Measurements from ENCODE around the gene KEAP1. TPM values are rescaled to one million over a fixed set of nuclear protein-coding genes. Genes with fewer than 3 reads are reported as not detected.
A peak's percentile ranks its signal among the peaks of the same experiment; 100 is the strongest.

Gene KEAP1
- total and polyA plus RNA-seq, 9 of the 15 experiments (the other 6 are each of a cell fraction or from before 2014, with no cell fraction given), result 2.1 to 95.6 (median 64.3) TPM

- no peak for TF ChIP-seq RAD21 (CRISPR knock-in tag; conservative IDR thresholded peaks at IDR 0.05 in 1 of 2, IDR thresholded peaks at IDR 0.05 in 1 of 2)
- no peak for TF ChIP-seq CC2D1A (IDR thresholded peaks at IDR 0.05)
- peak; percentile 80 for TF ChIP-seq NCOA6 (IDR thresholded peaks at IDR 0.05)
- TF ChIP-seq FOXM1 (IDR thresholded peaks at IDR 0.05; ENCODE audit: low read depth), result 0 out of 2 replicates have a peak, but pooled peaks have one; percentile 21
- 0 out of 2 replicates have a peak, but pooled peaks have one; percentile 66 for TF ChIP-seq FOXM1 (CRISPR knock-in tag; IDR thresholded peaks at IDR 0.05; ENCODE audit: low read depth)
- peak in 1 of 2 experiments; percentile 10; a peak in 1 of 4 replicates for TF ChIP-seq TBL1XR1 (IDR thresholded peaks at IDR 0.05; ENCODE audit: low read length in 2 of 2)
- TF ChIP-seq, protein P1, sequence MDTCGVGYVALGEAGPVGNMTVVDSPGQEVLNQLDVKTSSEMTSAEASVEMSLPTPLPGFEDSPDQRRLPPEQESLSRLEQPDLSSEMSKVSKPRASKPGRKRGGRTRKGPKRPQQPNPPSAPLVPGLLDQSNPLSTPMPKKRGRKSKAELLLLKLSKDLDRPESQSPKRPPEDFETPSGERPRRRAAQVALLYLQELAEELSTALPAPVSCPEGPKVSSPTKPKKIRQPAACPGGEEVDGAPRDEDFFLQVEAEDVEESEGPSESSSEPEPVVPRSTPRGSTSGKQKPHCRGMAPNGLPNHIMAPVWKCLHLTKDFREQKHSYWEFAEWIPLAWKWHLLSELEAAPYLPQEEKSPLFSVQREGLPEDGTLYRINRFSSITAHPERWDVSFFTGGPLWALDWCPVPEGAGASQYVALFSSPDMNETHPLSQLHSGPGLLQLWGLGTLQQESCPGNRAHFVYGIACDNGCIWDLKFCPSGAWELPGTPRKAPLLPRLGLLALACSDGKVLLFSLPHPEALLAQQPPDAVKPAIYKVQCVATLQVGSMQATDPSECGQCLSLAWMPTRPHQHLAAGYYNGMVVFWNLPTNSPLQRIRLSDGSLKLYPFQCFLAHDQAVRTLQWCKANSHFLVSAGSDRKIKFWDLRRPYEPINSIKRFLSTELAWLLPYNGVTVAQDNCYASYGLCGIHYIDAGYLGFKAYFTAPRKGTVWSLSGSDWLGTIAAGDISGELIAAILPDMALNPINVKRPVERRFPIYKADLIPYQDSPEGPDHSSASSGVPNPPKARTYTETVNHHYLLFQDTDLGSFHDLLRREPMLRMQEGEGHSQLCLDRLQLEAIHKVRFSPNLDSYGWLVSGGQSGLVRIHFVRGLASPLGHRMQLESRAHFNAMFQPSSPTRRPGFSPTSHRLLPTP (IDR thresholded peaks at IDR 0.05; ENCODE audit: borderline replicate concordance, extremely low read depth, insufficient read length), result no peak
- peak; percentile 90 for TF ChIP-seq BCOR (IDR thresholded peaks at IDR 0.05)
- TF ChIP-seq GABPB2 (CRISPR knock-in tag; conservative IDR thresholded peaks at IDR 0.05), result no peak
- TF ChIP-seq ZNF175 (CRISPR knock-in tag; IDR thresholded peaks at IDR 0.05; ENCODE audit: low read depth), result 0 out of 2 replicates have a peak, but pooled peaks have one; percentile 35
- TF ChIP-seq ZNF133 (CRISPR knock-in tag; IDR thresholded peaks at IDR 0.05), result no peak
- TF ChIP-seq PURB (CRISPR knock-in tag; IDR thresholded peaks at IDR 0.05; ENCODE audit: low read depth), result no peak
- no peak for TF ChIP-seq NCOA2 (IDR thresholded peaks at IDR 0.05; ENCODE audit: partially characterized antibody in 2 of 2)
- no peak for TF ChIP-seq SMAD2 (IDR thresholded peaks at IDR 0.05; ENCODE audit: low read depth, low read length)
- TF ChIP-seq, protein P2, sequence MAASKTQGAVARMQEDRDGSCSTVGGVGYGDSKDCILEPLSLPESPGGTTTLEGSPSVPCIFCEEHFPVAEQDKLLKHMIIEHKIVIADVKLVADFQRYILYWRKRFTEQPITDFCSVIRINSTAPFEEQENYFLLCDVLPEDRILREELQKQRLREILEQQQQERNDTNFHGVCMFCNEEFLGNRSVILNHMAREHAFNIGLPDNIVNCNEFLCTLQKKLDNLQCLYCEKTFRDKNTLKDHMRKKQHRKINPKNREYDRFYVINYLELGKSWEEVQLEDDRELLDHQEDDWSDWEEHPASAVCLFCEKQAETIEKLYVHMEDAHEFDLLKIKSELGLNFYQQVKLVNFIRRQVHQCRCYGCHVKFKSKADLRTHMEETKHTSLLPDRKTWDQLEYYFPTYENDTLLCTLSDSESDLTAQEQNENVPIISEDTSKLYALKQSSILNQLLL (CRISPR knock-in tag; IDR thresholded peaks at IDR 0.05; ENCODE audit: borderline replicate concordance), result no peak
- TF ChIP-seq ZNF583 (CRISPR knock-in tag; IDR thresholded peaks at IDR 0.05), result no peak
- TF ChIP-seq SAFB2 (IDR thresholded peaks at IDR 0.05; ENCODE audit: borderline replicate concordance, low read depth, low read length, severe bottlenecking), result no peak
- TF ChIP-seq GTF2B (IDR thresholded peaks at IDR 0.05; ENCODE audit: extremely low read depth, insufficient read length), result no peak
- TF ChIP-seq, protein P3, sequence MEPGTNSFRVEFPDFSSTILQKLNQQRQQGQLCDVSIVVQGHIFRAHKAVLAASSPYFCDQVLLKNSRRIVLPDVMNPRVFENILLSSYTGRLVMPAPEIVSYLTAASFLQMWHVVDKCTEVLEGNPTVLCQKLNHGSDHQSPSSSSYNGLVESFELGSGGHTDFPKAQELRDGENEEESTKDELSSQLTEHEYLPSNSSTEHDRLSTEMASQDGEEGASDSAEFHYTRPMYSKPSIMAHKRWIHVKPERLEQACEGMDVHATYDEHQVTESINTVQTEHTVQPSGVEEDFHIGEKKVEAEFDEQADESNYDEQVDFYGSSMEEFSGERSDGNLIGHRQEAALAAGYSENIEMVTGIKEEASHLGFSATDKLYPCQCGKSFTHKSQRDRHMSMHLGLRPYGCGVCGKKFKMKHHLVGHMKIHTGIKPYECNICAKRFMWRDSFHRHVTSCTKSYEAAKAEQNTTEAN (CRISPR knock-in tag; IDR thresholded peaks at IDR 0.05), result peak; percentile 50; the same call in 1 of the 2 replicates
- no peak for TF ChIP-seq CREBBP (IDR thresholded peaks at IDR 0.05; ENCODE audit: low read depth, low read length)
These were observed at the start of gene KEAP1 (continued) for GRCh38 chr19:10503002-10503789.

Measured in K562 (cell line).